HEK293T (cell line): ENCODE results near the gene KCNAB2.
A peak's percentile ranks its signal among the peaks of the same experiment; 100 is the strongest.

Experiments used
- CTCF ChIA-PET: fragments of 350-600 bp; formaldehyde crosslinking; extraction: SDS; loops from one replicate; lab custom pipeline; 2021; ENCODE audit warnings: antibody characterized with exemption, inconsistent platforms; lab: Yijun Ruan, JAX
- POLR2A ChIA-PET: fragments of 350-600 bp; formaldehyde crosslinking; extraction: SDS; loops from one replicate; lab custom pipeline; 2020; ENCODE audit warnings: antibody characterized with exemption, inconsistent platforms; lab: Yijun Ruan, JAX
- DNase-seq: peaks from one replicate; pipeline ENCODE4 v3.0.0; 2012; ENCODE audit warnings: mixed read lengths; ENCODE audit errors: extremely low spot score
- ARNT ChIP-seq: fragments of 450-650 bp; IDR thresholded peaks from 2 replicates; pipeline ENCODE4 v1.6.1; 2017; ENCODE audit warnings: mild to moderate bottlenecking
- BHLHE40 ChIP-seq: fragments of 450-650 bp; IDR thresholded peaks from 2 replicates; pipeline ENCODE4 v1.6.1; 2016; ENCODE audit warnings: mild to moderate bottlenecking, moderate library complexity, borderline replicate concordance
- CTBP1 ChIP-seq: fragments of 450-650 bp; IDR thresholded peaks from 2 replicates; pipeline ENCODE4 v1.6.1; 2016; ENCODE audit warnings: borderline replicate concordance
- ELF4 ChIP-seq: fragments of 450-650 bp; IDR thresholded peaks from 2 replicates; pipeline ENCODE4 v1.6.1; 2017; ENCODE audit warnings: antibody characterized with exemption
- FOXA1 ChIP-seq: fragments of 450-650 bp; IDR thresholded peaks from 2 replicates; pipeline ENCODE4 v1.6.1; 2016; ENCODE audit warnings: mild to moderate bottlenecking
- FOXK2 ChIP-seq: fragments of 450-650 bp; IDR thresholded peaks from 2 replicates; pipeline ENCODE4 v1.6.1; 2016; ENCODE audit warnings: mild to moderate bottlenecking
- FOXM1 ChIP-seq: fragments of 450-650 bp; IDR thresholded peaks from 2 replicates; pipeline ENCODE4 v1.6.1; 2017; ENCODE audit warnings: mild to moderate bottlenecking, borderline replicate concordance
- HDGF ChIP-seq: fragments of 450-650 bp; IDR thresholded peaks from 2 replicates; pipeline ENCODE4 v1.6.1; 2017; ENCODE audit warnings: antibody characterized with exemption, borderline replicate concordance
- L3MBTL2 ChIP-seq: fragments of 450-650 bp; conservative IDR thresholded peaks from 2 replicates; pipeline ENCODE4 v1.6.1; 2016; ENCODE audit warnings: mild to moderate bottlenecking
- LEF1 ChIP-seq: fragments of 450-650 bp; IDR thresholded peaks from 2 replicates; pipeline ENCODE4 v1.6.1; 2017; ENCODE audit warnings: mild to moderate bottlenecking, borderline replicate concordance
- NFRKB ChIP-seq: fragments of 450-650 bp; IDR thresholded peaks from 2 replicates; pipeline ENCODE4 v1.6.1; 2016; ENCODE audit warnings: mild to moderate bottlenecking, moderate library complexity
- PKNOX1 ChIP-seq: fragments of 450-650 bp; IDR thresholded peaks from 2 replicates; pipeline ENCODE4 v1.6.1; 2016
- SP1 ChIP-seq: fragments of 450-650 bp; IDR thresholded peaks from 2 replicates; pipeline ENCODE4 v1.6.1; 2017
- SUZ12 ChIP-seq: fragments of 450-650 bp; IDR thresholded peaks from 2 replicates; pipeline ENCODE4 v1.6.1; 2016; ENCODE audit warnings: mild to moderate bottlenecking
- TARDBP ChIP-seq: fragments of 450-650 bp; IDR thresholded peaks from 2 replicates; pipeline ENCODE4 v1.6.1; 2016
- ZNF384 ChIP-seq: fragments of 450-650 bp; IDR thresholded peaks from 2 replicates; pipeline ENCODE4 v1.6.1; 2016

Gene KCNAB2

GRCh38 chr1:6090288-6090687, 44.6 kb downstream of the KCNAB2 start:
- no peak for TF ChIP-seq HDGF
- no peak for TF ChIP-seq LEF1
- no peak for TF ChIP-seq ZNF384
- no peak for TF ChIP-seq FOXA1
- TF ChIP-seq TARDBP: no peak
- no peak for TF ChIP-seq L3MBTL2
- TF ChIP-seq ELF4: no peak
- TF ChIP-seq CTBP1: no peak
- TF ChIP-seq FOXK2: no peak
- TF ChIP-seq BHLHE40: no peak
- no peak for TF ChIP-seq FOXM1
- no peak for TF ChIP-seq SP1
- no peak for TF ChIP-seq PKNOX1
- TF ChIP-seq SUZ12: no peak
- TF ChIP-seq NFRKB: no peak
- ChIA-PET CTCF (no interaction called here), POLR2A (no interaction called here)
- DNase-seq: no peak

GRCh38 chr1:6090996-6091822, 45.5 kb downstream of the KCNAB2 start:
- CTCF ChIA-PET: interaction anchor here (0.9 to 1.2 kb wide), 3 partner anchors 9 to 114 kb away, joined by 3 read pairs; no protein-coding TSS in a partner anchor
- peak; percentile 45; the same call in 1 of the 2 replicates for TF ChIP-seq CTBP1
- TF ChIP-seq PKNOX1: peak; percentile 81
- TF ChIP-seq TARDBP: no peak
- TF ChIP-seq L3MBTL2: peak; percentile 53
- DNase-seq: peak; percentile 40
- POLR2A ChIA-PET: no interaction called here

GRCh38 chr1:6091823-6092109, 46.1 kb downstream of the KCNAB2 start:
- no peak for TF ChIP-seq LEF1
- no peak for TF ChIP-seq CTBP1
- TF ChIP-seq PKNOX1: no peak
- no peak for TF ChIP-seq ARNT
- TF ChIP-seq SUZ12: no peak
- TF ChIP-seq NFRKB: no peak
- DNase-seq: no peak
- ChIA-PET CTCF (interaction anchor here (0.9 to 1.2 kb wide), 3 partner anchors 9 to 113 kb away, joined by 3 read pairs; no protein-coding TSS in a partner anchor), POLR2A (no interaction called here)

- CTCF ChIA-PET: interaction anchor here (1.2 kb wide), 1 partner anchor 10 kb away, joined by 3 read pairs; no protein-coding TSS in a partner anchor
Observed at GRCh38 chr1:6092211-6092610, 46.5 kb downstream of the KCNAB2 start.

GRCh38 chr1:6093071-6093470, 47.4 kb downstream of the KCNAB2 start:
- ChIA-PET POLR2A (no interaction called here), CTCF (no interaction called here)
- no peak for DNase-seq
- TF ChIP-seq LEF1 (no peak), ARNT (no peak), FOXK2 (no peak), SUZ12 (no peak), FOXM1 (no peak)

More at GRCh38 chr1:6092211-6092610, 46.5 kb downstream of the KCNAB2 start:
- POLR2A ChIA-PET: no interaction called here
- TF ChIP-seq ZNF384: no peak
- no peak for TF ChIP-seq SP1
- TF ChIP-seq TARDBP: no peak
- no peak for TF ChIP-seq NFRKB
- no peak for TF ChIP-seq ELF4
- TF ChIP-seq FOXM1: no peak
- TF ChIP-seq ARNT: no peak
- no peak for TF ChIP-seq CTBP1
- no peak for TF ChIP-seq L3MBTL2
- no peak for TF ChIP-seq HDGF
- no peak for TF ChIP-seq FOXA1
- TF ChIP-seq SUZ12: no peak
- TF ChIP-seq BHLHE40: no peak
- TF ChIP-seq FOXK2: no peak
- DNase-seq: no peak

- no peak for DNase-seq
- TF ChIP-seq NFRKB (no peak), FOXK2 (no peak), HDGF (no peak), PKNOX1 (no peak), SP1 (no peak), TARDBP (no peak), SUZ12 (no peak), ELF4 (no peak), CTBP1 (no peak)
- ChIA-PET CTCF (no interaction called here), POLR2A (interaction anchor here (0.6 kb wide), 1 partner anchor 74 kb away, joined by 3 read pairs; no protein-coding TSS in a partner anchor)
Observed at GRCh38 chr1:6093611-6094010, 47.9 kb downstream of the KCNAB2 start.
